GM12878 (cell line): ENCODE measurements around the gene HOTAIR. TPM values are rescaled to one million over a fixed set of nuclear protein-coding genes. Genes with fewer than 3 reads are reported as not detected.

Experiments
- BRCA1 ChIP-seq: IDR thresholded peaks from 2 replicates; pipeline ENCODE4 v1.6.1; 2011; ENCODE audit warnings: low read depth, low read length, improper control_type of control experiment
- LARP7 ChIP-seq: fragments of 450-650 bp; IDR thresholded peaks from 2 replicates; pipeline ENCODE4 v1.6.1; 2017; ENCODE audit warnings: mild to moderate bottlenecking
- NR2F1 ChIP-seq: fragments of 450-650 bp; conservative IDR thresholded peaks from 2 replicates; pipeline ENCODE4 v1.6.1; 2017; ENCODE audit warnings: mild to moderate bottlenecking
- REST ChIP-seq: IDR thresholded peaks from 2 replicates; pipeline ENCODE4 v1.6.1; 2012; ENCODE audit warnings: mild to moderate bottlenecking, low read depth, low read length
- SPI1 ChIP-seq: IDR thresholded peaks from 2 replicates; pipeline ENCODE4 v1.6.1; 2011; ENCODE audit warnings: low read depth, mild to moderate bottlenecking, low read length, moderate library complexity, borderline replicate concordance; ENCODE audit not compliant: insufficient read depth
- TARDBP ChIP-seq: IDR thresholded peaks from 2 replicates; pipeline ENCODE4 v1.6.1; 2016; ENCODE audit warnings: borderline replicate concordance
- ZNF217 ChIP-seq: fragments of 450-650 bp; IDR thresholded peaks from 2 replicates; pipeline ENCODE4 v1.6.1; 2017; ENCODE audit warnings: antibody characterized with exemption, mild to moderate bottlenecking
- polyA plus RNA-seq, 11 experiments: library from polyadenylated mRNA; depleted of rRNA in 4 of 11; unstranded in 6 of 11; stranded (reverse) in 5 of 11; fragments of >200 nt; fragmentation: Nextera tagmentation in 4 of 11; fragmentation: Illumina TruSeq in 1 of 11; extraction: Ambion mirVana in 4 of 11; extraction: Trizol in 1 of 11; gene quantifications; 1 replicate in 1 of 11; 2 replicates in 10 of 11; pipeline versions ENCODE4 v1.2.1 to v1.2.3, GENCODE V29; 2011 to 2016; ENCODE audit warnings: inconsistent platforms in 2 of 11, missing spikeins in 2 of 11, low read depth in 1 of 11
- total RNA-seq, 4 experiments: library from RNA; depleted of rRNA in 3 of 4; stranded (reverse); fragments of >200 nt in 3 of 4; fragmentation: Illumina TruSeq in 1 of 4; extraction: Trizol in 1 of 4; gene quantifications; 2 replicates each; pipeline versions ENCODE4 v1.2.1 to v1.2.3, GENCODE V29; 2013 to 2021
- TF ChIP-seq, protein P1 (sequence below), 3 experiments: IDR thresholded peaks in 2 of 3; conservative IDR thresholded peaks in 1 of 3; 2 replicates each; pipeline ENCODE4 v1.5.1; 2011; ENCODE audit warnings: low read depth in 3 of 3, low read length in 3 of 3, mild to moderate bottlenecking in 3 of 3, control low read depth in 2 of 3, moderate library complexity in 2 of 3, inconsistent platforms in 1 of 3, mixed read lengths in 1 of 3; ENCODE audit not compliant: control insufficient read depth in 2 of 3, insufficient read depth in 1 of 3; ENCODE audit errors: extremely low read depth in 1 of 3

HOTAIR gene
- total and polyA plus RNA-seq, 10 of the 15 experiments (the other 5 are each of a cell fraction or from before 2014, with no cell fraction given): not detected

GRCh38 chr12:53964315-53964713 is 10.4 kb downstream of the HOTAIR start (continued):
- TF ChIP-seq BRCA1 (no peak), REST (no peak), LARP7 (no peak), ZNF217 (no peak), NR2F1 (no peak), SPI1 (no peak), TARDBP (no peak)
- TF ChIP-seq, protein P1, sequence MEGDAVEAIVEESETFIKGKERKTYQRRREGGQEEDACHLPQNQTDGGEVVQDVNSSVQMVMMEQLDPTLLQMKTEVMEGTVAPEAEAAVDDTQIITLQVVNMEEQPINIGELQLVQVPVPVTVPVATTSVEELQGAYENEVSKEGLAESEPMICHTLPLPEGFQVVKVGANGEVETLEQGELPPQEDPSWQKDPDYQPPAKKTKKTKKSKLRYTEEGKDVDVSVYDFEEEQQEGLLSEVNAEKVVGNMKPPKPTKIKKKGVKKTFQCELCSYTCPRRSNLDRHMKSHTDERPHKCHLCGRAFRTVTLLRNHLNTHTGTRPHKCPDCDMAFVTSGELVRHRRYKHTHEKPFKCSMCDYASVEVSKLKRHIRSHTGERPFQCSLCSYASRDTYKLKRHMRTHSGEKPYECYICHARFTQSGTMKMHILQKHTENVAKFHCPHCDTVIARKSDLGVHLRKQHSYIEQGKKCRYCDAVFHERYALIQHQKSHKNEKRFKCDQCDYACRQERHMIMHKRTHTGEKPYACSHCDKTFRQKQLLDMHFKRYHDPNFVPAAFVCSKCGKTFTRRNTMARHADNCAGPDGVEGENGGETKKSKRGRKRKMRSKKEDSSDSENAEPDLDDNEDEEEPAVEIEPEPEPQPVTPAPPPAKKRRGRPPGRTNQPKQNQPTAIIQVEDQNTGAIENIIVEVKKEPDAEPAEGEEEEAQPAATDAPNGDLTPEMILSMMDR (IDR thresholded peaks at IDR 0.05 in 2 of 3, conservative IDR thresholded peaks at IDR 0.05 in 1 of 3; ENCODE audit: control insufficient read depth in 2 of 3, extremely low read depth in 1 of 3, insufficient read depth in 1 of 3, low read depth in 3 of 3, low read length in 3 of 3): no peak
